Body of pancreas (tissue), 4 donors: ENCODE measurements around the gene OR2T5.
"Not testable (repeated sequence)": the region's sequence is repeated elsewhere in the genome, so short reads cannot be mapped to it uniquely, and the experiment has no call there.

Source experiments
- POLR2A ChIP-seq, 3 donors: fragments of 450-650 bp; IDR thresholded peaks; one replicate each; pipeline ENCODE4 v1.6.1; 2016; ENCODE audit warnings: antibody characterized with exemption in 3 of 3, mild to moderate bottlenecking in 2 of 3
- TF ChIP-seq, protein P1 (sequence below), 7 experiments: fragments of 450-650 bp in 4 of 7; fragments of 200-600 bp in 3 of 7; sonication (generic) in 3 of 7; IDR thresholded peaks; one replicate each; pipeline ENCODE4 v1.5.1; 2016 to 2019; ENCODE audit warnings: antibody characterized with exemption in 7 of 7

DNA sequence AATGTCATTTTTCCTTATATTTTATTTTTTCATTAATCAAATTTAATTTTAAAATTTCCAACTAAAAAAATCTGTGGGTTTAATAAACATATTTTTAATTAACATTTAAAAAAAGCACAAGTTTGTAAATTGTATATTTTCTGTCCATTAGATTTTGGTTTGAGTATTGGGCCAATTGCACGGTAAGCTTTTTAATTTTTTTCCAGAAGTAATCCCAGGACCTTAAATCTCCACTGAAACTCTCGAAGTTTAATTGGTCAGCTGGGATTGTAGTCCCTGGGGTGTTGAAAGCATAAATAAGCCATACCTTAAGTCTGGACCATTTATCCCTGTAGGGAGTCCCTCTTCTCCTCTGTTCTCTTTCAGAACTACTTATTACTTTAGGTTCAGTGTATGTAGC lies 19.4 kb downstream of the OR2T5 start, which contains the start of gene OR2G6:
- TF ChIP-seq, protein P1, sequence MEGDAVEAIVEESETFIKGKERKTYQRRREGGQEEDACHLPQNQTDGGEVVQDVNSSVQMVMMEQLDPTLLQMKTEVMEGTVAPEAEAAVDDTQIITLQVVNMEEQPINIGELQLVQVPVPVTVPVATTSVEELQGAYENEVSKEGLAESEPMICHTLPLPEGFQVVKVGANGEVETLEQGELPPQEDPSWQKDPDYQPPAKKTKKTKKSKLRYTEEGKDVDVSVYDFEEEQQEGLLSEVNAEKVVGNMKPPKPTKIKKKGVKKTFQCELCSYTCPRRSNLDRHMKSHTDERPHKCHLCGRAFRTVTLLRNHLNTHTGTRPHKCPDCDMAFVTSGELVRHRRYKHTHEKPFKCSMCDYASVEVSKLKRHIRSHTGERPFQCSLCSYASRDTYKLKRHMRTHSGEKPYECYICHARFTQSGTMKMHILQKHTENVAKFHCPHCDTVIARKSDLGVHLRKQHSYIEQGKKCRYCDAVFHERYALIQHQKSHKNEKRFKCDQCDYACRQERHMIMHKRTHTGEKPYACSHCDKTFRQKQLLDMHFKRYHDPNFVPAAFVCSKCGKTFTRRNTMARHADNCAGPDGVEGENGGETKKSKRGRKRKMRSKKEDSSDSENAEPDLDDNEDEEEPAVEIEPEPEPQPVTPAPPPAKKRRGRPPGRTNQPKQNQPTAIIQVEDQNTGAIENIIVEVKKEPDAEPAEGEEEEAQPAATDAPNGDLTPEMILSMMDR (IDR thresholded peaks at IDR 0.05) = not testable (repeated sequence)
- TF ChIP-seq POLR2A (IDR thresholded peaks at IDR 0.05) = not testable (repeated sequence)
